ENCODE data around the gene IL3.

IL3 gene

GRCh38 chr5:132060501-132061161 is at the start of gene IL3:
Gene IL3 (plus strand): TSS chr5:132060655. CDS start chr5:132060707, 52 bp downstream.
- in situ Hi-C loops (cut with HindIII; ENCODE audit: low sequenced_read_pairs), result no loop called here

- in situ Hi-C loops (cut with HindIII; ENCODE audit: low sequenced_read_pairs), result loop anchor here (5.0 to 25.0 kb wide), 3 partner anchors 71 to 574 kb away; no protein-coding TSS in a partner anchor
Measured at GRCh38 chr5:132010989-132011621, 49.4 kb upstream of the IL3 start.

- in situ Hi-C loops (cut with HindIII; ENCODE audit: low sequenced_read_pairs), result loop anchor here (5.0 to 25.0 kb wide), 3 partner anchors 71 to 574 kb away; no protein-coding TSS in a partner anchor
Measured at GRCh38 chr5:132011622-132012343, 48.7 kb upstream of the IL3 start, which contains the start of gene ACSL6. Gene ACSL6 (minus strand): TSS chr5:132011658. CDS start chr5:132011553, 105 bp downstream.

- in situ Hi-C loops (cut with HindIII; ENCODE audit: low sequenced_read_pairs), result loop anchor here (5.0 to 25.0 kb wide), 3 partner anchors 70 to 575 kb away; no protein-coding TSS in a partner anchor
Measured at GRCh38 chr5:132012371-132013005, 48.0 kb upstream of the IL3 start.

GRCh38 chr5:132013006-132013689 is 47.3 kb upstream of the IL3 start:
- in situ Hi-C loops (cut with HindIII; ENCODE audit: low sequenced_read_pairs), result loop anchor here (5.0 to 25.0 kb wide), 3 partner anchors 69 to 576 kb away; no protein-coding TSS in a partner anchor

- in situ Hi-C loops (cut with HindIII; ENCODE audit: low sequenced_read_pairs), result loop anchor here (5.0 to 25.0 kb wide), 3 partner anchors 69 to 576 kb away; no protein-coding TSS in a partner anchor
Measured at GRCh38 chr5:132013711-132014110, 46.7 kb upstream of the IL3 start.

- in situ Hi-C loops (cut with HindIII; ENCODE audit: low sequenced_read_pairs), result loop anchor here (25.0 kb wide), 2 partner anchors 429 to 579 kb away; no protein-coding TSS in a partner anchor
Measured at GRCh38 chr5:132016721-132017250, 43.7 kb upstream of the IL3 start.

- in situ Hi-C loops (cut with HindIII; ENCODE audit: low sequenced_read_pairs), result loop anchor here (25.0 kb wide), 2 partner anchors 430 to 580 kb away; no protein-coding TSS in a partner anchor
Measured at GRCh38 chr5:132017316-132017715, 43.1 kb upstream of the IL3 start.

- in situ Hi-C loops (cut with HindIII; ENCODE audit: low sequenced_read_pairs), result loop anchor here (25.0 kb wide), 2 partner anchors 431 to 581 kb away; no protein-coding TSS in a partner anchor
Measured at GRCh38 chr5:132017738-132018625, 42.5 kb upstream of the IL3 start.

- in situ Hi-C loops (cut with HindIII; ENCODE audit: low sequenced_read_pairs), result loop anchor here (25.0 kb wide), 2 partner anchors 432 to 582 kb away; no protein-coding TSS in a partner anchor
Measured at GRCh38 chr5:132019337-132019736, 41.1 kb upstream of the IL3 start.

GRCh38 chr5:132019857-132020555 is 40.4 kb upstream of the IL3 start:
- in situ Hi-C loops (cut with HindIII; ENCODE audit: low sequenced_read_pairs), result loop anchor here (25.0 kb wide), 2 partner anchors 433 to 583 kb away; no protein-coding TSS in a partner anchor

- in situ Hi-C loops (cut with HindIII; ENCODE audit: low sequenced_read_pairs), result loop anchor here (25.0 kb wide), 2 partner anchors 433 to 583 kb away; no protein-coding TSS in a partner anchor
Measured at GRCh38 chr5:132020568-132021339, 39.7 kb upstream of the IL3 start.

GRCh38 chr5:132021654-132022053 is 38.8 kb upstream of the IL3 start:
- in situ Hi-C loops (cut with HindIII; ENCODE audit: low sequenced_read_pairs), result loop anchor here (25.0 kb wide), 2 partner anchors 434 to 584 kb away; no protein-coding TSS in a partner anchor

- in situ Hi-C loops (cut with HindIII; ENCODE audit: low sequenced_read_pairs), result loop anchor here (25.0 kb wide), 2 partner anchors 435 to 585 kb away; no protein-coding TSS in a partner anchor
Measured at GRCh38 chr5:132022737-132023136, 37.7 kb upstream of the IL3 start.

GRCh38 chr5:132023258-132024116 is 37.0 kb upstream of the IL3 start:
- in situ Hi-C loops (cut with HindIII; ENCODE audit: low sequenced_read_pairs), result loop anchor here (25.0 kb wide), 2 partner anchors 436 to 586 kb away; no protein-coding TSS in a partner anchor

GRCh38 chr5:132024117-132024435 is 36.4 kb upstream of the IL3 start:
- in situ Hi-C loops (cut with HindIII; ENCODE audit: low sequenced_read_pairs), result loop anchor here (25.0 kb wide), 2 partner anchors 437 to 587 kb away; no protein-coding TSS in a partner anchor

All from endothelial cell of hepatic sinusoid (primary cell).